ENCODE data around the gene TRMO.
A peak's percentile ranks its signal among the peaks of the same experiment; 100 is the strongest.
"Not testable (repeated sequence)": the region's sequence is repeated elsewhere in the genome, so short reads cannot be mapped to it uniquely, and the experiment has no call there.

TRMO gene

GRCh38 chr9:97921959-97922724 is at the start of gene TRMO:
Gene TRMO (minus strand): TSS chr9:97922500. CDS start chr9:97922493, 7 bp downstream.
- DNase-seq: peak; percentile 95 to 98

- DNase-seq: no peak
Observed at GRCh38 chr9:97970165-97970564, 47.9 kb upstream of the TRMO start.

GRCh38 chr9:97969014-97969413 is 46.7 kb upstream of the TRMO start:
- DNase-seq: no peak

GRCh38 chr9:97966493-97966892 is 44.2 kb upstream of the TRMO start:
- DNase-seq: no peak

- DNase-seq: no peak
Observed at GRCh38 chr9:97964901-97965300, 42.6 kb upstream of the TRMO start.

- no peak for DNase-seq
Observed at GRCh38 chr9:97963232-97963631, 40.9 kb upstream of the TRMO start.

- no peak for DNase-seq
Observed at GRCh38 chr9:97962575-97962974, 40.3 kb upstream of the TRMO start.

- DNase-seq: no peak
Observed at GRCh38 chr9:97962136-97962535, 39.8 kb upstream of the TRMO start.

- DNase-seq: no peak
Observed at GRCh38 chr9:97961361-97961760, 39.1 kb upstream of the TRMO start.

GRCh38 chr9:97960678-97961328 is 38.5 kb upstream of the TRMO start:
- not testable (repeated sequence) for DNase-seq

GRCh38 chr9:97959585-97959984 is 37.3 kb upstream of the TRMO start:
- DNase-seq: no peak

- DNase-seq: no peak
Observed at GRCh38 chr9:97958812-97959511, 36.7 kb upstream of the TRMO start.

- no peak for DNase-seq
Observed at GRCh38 chr9:97956331-97956730, 34.0 kb upstream of the TRMO start.

GRCh38 chr9:97954550-97954989 is 32.3 kb upstream of the TRMO start:
- DNase-seq: peak; percentile 51 to 65

- peak in 1 of 2 experiments; percentile 16 for DNase-seq
Observed at GRCh38 chr9:97950873-97951272, 28.6 kb upstream of the TRMO start.

- not testable (repeated sequence) for DNase-seq
Observed at GRCh38 chr9:97947094-97947493, 24.8 kb upstream of the TRMO start.

GRCh38 chr9:97945470-97945869 is 23.2 kb upstream of the TRMO start:
- DNase-seq: not testable (repeated sequence)

- no peak for DNase-seq
Observed at GRCh38 chr9:97944612-97945011, 22.3 kb upstream of the TRMO start.

GRCh38 chr9:97943308-97943855 is 21.1 kb upstream of the TRMO start:
- DNase-seq: no peak

GRCh38 chr9:97941323-97941722 is 19.0 kb upstream of the TRMO start:
- DNase-seq: no peak

- DNase-seq: no peak
Observed at GRCh38 chr9:97940741-97941140, 18.4 kb upstream of the TRMO start.

GRCh38 chr9:97940233-97940632 is 17.9 kb upstream of the TRMO start:
- DNase-seq: no peak

GRCh38 chr9:97938081-97938644 is 15.9 kb upstream of the TRMO start, which contains the start of gene HEMGN:
Gene HEMGN (minus strand): TSS chr9:97938172. CDS start chr9:97938136, 36 bp downstream.
- DNase-seq: no peak

All from NCI-H2081 (cell line).